ENCODE data around the gene ZNF492.

Gene ZNF492

DNA sequence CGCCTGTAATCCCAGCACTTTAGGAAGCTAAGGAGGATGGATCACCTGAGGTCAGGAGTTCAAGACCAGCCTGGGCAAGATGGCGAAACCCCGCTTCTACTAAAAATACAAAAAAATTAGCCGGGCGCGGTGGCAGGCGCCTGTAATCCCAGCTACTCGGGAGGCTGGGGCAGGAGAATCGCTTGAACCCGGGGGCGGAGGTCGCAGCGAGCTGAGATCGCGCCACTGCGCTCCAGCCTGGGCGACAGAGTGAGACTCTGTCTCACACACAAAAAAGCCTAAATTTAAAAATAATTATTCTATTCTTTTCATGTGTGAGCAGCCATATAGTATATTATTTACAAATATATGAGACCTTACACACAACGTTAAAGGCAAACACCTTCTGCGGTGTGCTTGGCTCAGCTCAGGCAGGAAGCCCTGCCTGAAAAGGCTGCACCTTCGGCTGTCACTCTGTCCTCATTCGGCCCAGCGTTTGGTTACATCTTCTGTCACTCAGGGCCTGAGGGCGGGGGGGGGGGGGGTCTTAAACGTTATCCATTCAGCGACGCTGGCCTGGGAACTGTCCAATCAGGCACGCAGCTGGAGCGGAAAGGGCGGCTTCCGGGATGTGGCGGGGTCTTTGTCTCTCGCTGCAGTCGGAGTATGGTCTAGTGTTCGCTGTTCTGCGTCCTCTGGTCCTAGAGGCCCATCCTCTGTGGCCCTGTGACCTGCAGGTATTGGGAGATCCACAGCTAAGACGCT lies at the start of gene ZNF492:
TSS of gene ZNF492 (plus strand) at position 619 of the 744 bp plus-strand sequence. CDS start 19,076 bp downstream, outside the sequence.
- peak within 1 kb of the TSS; percentile 71 for H3K4me3 ChIP-seq (ENCODE audit: low read length)
- peak; percentile 73 for DNase-seq (ENCODE audit: low read depth)

DNA sequence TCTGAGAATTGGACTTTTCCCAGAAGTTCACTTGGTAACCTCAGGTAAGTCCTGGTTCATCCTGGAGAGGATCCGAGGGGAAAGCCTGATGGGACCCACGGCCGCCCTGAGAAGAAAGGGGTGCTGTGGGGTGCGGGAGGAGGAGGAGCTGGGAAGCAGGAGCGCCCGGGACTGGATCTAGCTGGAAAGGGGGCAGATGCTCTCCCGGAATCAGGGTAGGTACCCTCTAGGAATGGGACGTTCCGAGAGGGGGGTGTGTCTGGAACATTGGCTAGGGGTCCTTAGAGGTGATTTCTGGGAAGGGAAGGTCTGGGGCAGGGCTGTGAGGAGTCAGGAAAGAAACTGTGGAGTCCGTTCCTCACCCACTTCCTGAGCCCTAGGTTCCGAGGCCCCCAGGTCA lies 38.7 kb upstream of the ZNF492 start:
- no peak overlapping the region for H3K4me3 ChIP-seq (ENCODE audit: low read length)
- DNase-seq (ENCODE audit: low read depth), result no peak
- TF ChIP-seq, protein P1, sequence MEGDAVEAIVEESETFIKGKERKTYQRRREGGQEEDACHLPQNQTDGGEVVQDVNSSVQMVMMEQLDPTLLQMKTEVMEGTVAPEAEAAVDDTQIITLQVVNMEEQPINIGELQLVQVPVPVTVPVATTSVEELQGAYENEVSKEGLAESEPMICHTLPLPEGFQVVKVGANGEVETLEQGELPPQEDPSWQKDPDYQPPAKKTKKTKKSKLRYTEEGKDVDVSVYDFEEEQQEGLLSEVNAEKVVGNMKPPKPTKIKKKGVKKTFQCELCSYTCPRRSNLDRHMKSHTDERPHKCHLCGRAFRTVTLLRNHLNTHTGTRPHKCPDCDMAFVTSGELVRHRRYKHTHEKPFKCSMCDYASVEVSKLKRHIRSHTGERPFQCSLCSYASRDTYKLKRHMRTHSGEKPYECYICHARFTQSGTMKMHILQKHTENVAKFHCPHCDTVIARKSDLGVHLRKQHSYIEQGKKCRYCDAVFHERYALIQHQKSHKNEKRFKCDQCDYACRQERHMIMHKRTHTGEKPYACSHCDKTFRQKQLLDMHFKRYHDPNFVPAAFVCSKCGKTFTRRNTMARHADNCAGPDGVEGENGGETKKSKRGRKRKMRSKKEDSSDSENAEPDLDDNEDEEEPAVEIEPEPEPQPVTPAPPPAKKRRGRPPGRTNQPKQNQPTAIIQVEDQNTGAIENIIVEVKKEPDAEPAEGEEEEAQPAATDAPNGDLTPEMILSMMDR (IDR thresholded peaks at IDR 0.05; ENCODE audit: insufficient read depth, low read depth, low read length, missing control alignments), result no peak

DNA sequence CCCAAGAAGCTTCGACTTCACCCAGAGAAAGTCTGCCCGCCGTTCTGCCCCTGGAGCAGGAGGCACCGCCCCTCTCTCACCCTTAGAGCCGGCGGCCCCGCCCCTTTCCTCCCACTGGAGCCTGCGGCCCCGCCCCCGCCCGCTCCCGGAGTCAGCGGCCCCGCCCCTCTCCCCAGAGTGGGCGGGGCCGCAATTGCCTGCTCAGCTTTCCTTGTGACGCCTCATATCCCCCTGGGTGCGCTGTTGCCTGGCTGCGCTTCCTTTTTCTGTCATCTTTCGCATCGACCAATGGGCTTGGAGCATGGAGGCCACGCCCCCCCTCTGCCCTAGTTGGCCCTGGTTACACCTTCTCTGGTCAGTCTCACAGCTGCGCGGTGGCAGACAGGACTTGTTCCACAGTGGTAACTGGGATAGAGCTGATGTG lies 38.2 kb upstream of the ZNF492 start:
- DNase-seq (ENCODE audit: low read depth), result no peak
- TF ChIP-seq, protein P1 (IDR thresholded peaks at IDR 0.05; ENCODE audit: insufficient read depth, low read depth, low read length, missing control alignments), result no peak
- H3K4me3 ChIP-seq (ENCODE audit: low read length), result no peak overlapping the region

DNA sequence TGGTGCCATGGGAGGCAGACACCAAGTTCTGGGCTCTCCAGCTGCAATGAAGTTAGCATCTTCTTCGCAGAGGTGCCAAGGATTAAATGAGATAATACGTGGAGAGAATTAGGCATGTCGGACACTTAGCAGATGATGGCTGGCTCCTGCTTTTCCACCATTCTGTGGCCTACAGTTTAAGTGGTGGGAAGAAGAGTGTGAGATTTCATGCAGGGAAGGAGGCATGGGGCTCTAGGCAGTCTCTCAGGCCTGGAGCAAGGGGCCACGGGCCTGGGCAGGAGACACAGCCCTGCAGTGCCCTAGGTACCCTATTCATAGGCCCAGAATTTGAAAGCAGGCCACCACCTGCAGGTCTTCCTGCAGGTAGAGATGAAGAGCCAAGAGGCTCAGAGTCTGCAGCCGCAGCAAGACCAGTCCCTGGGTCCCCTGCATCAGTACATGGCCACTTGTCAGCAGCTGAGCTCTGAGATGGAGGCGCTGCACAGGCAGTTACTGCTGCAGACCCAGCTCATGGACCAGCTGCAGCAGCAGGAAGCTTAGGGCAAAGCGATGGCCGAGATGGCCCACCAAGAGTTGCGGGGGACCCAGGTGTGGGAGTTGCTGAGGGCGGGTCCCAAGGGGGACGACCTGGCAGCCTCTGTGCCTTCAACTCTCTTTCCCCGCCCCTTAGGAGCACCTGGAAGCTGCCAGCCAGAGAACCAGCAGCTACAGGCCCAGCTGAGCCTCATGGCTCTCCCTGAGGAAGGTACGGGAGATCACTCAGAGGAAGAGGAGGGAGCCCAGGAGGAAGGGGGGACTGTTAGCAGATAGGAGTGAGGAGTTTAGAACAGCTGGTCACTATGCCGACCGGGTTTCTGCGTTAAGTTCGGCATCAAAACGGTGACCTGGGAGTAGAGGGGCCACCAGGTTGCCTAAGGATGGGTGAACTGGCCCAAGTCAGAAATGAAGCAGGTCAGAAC lies 33.2 kb upstream of the ZNF492 start:
- DNase-seq (ENCODE audit: low read depth), result no peak
- TF ChIP-seq, protein P1 (IDR thresholded peaks at IDR 0.05; ENCODE audit: insufficient read depth, low read depth, low read length, missing control alignments), result no peak
- no peak overlapping the region for H3K4me3 ChIP-seq (ENCODE audit: low read length)

DNA sequence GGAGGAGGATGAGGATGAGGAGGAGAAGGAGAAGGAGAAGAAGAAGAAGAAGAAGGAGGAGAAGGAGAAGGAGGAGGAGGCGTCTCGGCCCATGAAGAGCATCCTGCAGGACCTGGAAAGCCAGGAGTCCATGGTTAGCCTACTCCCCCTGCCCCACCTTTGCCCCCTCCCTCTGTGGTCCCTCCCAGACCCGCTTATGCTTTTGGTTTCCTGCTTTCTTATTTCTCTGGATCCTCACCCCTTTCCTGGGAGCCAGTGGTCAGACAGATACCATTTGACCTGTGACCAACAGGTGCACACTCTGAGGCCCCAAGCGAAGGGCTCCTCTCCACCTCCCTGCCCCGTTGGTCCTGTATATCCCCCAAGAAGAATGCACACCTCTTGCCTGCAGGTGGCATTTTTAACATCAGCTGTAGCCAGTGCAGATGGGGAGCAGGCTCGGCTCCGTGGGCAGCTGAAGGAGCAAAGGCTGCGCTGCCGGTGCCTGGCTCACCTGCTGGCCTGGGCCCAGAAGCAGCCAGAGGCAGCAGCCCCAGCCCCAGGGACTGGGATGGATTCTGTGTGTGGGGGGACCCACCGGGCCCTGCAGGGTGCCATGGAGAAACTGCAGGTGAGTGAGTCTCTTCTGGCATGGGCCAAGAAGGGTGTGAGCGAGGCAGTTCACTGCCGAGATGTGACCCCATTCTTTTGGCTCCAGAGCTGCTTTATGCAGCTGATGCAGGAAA lies 32.1 kb upstream of the ZNF492 start:
- TF ChIP-seq, protein P1 (IDR thresholded peaks at IDR 0.05; ENCODE audit: insufficient read depth, low read depth, low read length, missing control alignments), result no peak
- DNase-seq (ENCODE audit: low read depth), result no peak

DNA sequence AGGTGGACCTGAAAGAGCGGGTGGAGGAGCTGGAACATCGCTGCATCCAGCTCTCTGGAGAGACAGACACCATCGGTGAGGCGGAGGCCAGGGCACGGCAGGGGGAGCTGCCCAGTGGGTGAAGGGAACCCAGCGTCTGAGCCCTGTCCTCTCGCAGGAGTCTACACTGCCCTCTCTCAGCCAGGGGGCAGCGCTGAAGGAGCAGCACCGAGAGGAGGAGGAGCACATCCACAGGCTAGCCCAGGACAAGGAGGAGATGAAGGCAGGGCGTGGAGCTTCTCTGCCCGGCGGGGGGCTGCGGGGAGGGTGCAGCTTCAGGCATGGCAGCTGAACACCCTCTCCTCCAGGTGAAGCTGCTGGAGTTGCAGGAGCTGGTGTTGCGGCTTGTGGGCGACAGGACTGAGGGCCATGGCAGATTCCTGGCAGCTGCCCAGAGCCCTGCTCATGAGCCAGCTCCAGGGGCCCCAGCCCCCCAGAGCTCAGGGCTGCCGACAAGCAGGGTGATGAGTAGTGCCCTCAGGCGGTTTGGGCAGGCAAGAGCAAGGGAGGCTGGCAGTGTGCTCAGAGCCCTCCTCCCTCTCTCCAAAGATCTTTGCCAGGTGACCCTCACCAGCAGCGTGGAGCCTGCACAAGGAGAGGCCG lies 31.4 kb upstream of the ZNF492 start:
- no peak overlapping the region for H3K4me3 ChIP-seq (ENCODE audit: low read length)
- TF ChIP-seq, protein P1 (IDR thresholded peaks at IDR 0.05; ENCODE audit: insufficient read depth, low read depth, low read length, missing control alignments), result no peak
- DNase-seq (ENCODE audit: low read depth), result no peak

More for the DNA sequence above, 32.1 kb upstream of the ZNF492 start:
- no peak overlapping the region for H3K4me3 ChIP-seq (ENCODE audit: low read length)
